ENCODE measurements around the gene SP9. TPM values are rescaled to one million over a fixed set of nuclear protein-coding genes. Genes with fewer than 3 reads are reported as not detected.
"Not testable (repeated sequence)": the region's sequence is repeated elsewhere in the genome, so short reads cannot be mapped to it uniquely, and the experiment has no call there.

SP9 gene
- total and polyA plus RNA-seq, 4 donors, result not detected

DNA sequence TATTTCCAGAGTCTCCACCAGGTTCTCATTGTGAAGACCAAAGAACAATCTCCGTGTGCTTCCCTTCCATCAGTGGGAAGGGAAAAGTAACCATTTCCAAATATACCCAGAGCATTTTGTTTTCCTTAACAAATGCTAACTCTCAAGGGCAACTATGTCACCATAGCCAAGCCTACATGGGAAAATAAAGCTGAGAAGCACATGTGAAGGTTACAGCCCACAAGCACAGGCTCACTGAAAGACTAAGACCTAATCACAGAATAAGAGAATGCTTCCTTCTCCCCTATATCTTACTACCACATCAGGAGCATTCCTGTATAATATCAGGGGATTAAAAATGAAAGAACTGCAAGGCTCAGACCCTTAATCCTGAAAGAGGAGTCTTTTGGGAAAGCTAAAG lies 28.2 kb downstream of the SP9 start:
- H3K27me3 ChIP-seq (ENCODE audit: control insufficient read depth in 3 of 3, insufficient read depth in 3 of 3, low read length in 2 of 3), result no peaks in the 10 kb centered on the region
- no peak overlapping the region for H3K27ac ChIP-seq (ENCODE audit: low read depth in 1 of 2, low read length in 1 of 2)
- H3K9me3 ChIP-seq (ENCODE audit: control insufficient read depth in 4 of 4, insufficient read depth in 3 of 4, low read length in 3 of 4), result peaks cover 0 to 3% (median 0%) of the 10 kb centered on the region in 4 donors
- 89 to 98% methylated on average over 1 of the region's 1 CpG for WGBS, 2 donors
- no peaks in the 10 kb centered on the region for H3K4me1 ChIP-seq (ENCODE audit: control insufficient read depth in 5 of 5, insufficient read depth in 5 of 5, low read length in 5 of 5)
- no peak overlapping the region for H3K4me3 ChIP-seq
- DNase-seq (no peak), ATAC-seq (ENCODE audit: insufficient read depth, low FRiP score) (no peak)
- peaks cover 8 to 28% (median 15%) of the 10 kb centered on the region in 4 donors for H3K36me3 ChIP-seq (ENCODE audit: control insufficient read depth in 4 of 4, insufficient read depth in 4 of 4, low read length in 4 of 4)
- no peak overlapping the region for H3K9ac ChIP-seq (ENCODE audit: insufficient read depth in 1 of 2, low read length in 2 of 2)
- TF ChIP-seq, protein P1, sequence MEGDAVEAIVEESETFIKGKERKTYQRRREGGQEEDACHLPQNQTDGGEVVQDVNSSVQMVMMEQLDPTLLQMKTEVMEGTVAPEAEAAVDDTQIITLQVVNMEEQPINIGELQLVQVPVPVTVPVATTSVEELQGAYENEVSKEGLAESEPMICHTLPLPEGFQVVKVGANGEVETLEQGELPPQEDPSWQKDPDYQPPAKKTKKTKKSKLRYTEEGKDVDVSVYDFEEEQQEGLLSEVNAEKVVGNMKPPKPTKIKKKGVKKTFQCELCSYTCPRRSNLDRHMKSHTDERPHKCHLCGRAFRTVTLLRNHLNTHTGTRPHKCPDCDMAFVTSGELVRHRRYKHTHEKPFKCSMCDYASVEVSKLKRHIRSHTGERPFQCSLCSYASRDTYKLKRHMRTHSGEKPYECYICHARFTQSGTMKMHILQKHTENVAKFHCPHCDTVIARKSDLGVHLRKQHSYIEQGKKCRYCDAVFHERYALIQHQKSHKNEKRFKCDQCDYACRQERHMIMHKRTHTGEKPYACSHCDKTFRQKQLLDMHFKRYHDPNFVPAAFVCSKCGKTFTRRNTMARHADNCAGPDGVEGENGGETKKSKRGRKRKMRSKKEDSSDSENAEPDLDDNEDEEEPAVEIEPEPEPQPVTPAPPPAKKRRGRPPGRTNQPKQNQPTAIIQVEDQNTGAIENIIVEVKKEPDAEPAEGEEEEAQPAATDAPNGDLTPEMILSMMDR (IDR thresholded peaks at IDR 0.05; ENCODE audit: control extremely low read depth, extremely low read depth), result no peak

DNA sequence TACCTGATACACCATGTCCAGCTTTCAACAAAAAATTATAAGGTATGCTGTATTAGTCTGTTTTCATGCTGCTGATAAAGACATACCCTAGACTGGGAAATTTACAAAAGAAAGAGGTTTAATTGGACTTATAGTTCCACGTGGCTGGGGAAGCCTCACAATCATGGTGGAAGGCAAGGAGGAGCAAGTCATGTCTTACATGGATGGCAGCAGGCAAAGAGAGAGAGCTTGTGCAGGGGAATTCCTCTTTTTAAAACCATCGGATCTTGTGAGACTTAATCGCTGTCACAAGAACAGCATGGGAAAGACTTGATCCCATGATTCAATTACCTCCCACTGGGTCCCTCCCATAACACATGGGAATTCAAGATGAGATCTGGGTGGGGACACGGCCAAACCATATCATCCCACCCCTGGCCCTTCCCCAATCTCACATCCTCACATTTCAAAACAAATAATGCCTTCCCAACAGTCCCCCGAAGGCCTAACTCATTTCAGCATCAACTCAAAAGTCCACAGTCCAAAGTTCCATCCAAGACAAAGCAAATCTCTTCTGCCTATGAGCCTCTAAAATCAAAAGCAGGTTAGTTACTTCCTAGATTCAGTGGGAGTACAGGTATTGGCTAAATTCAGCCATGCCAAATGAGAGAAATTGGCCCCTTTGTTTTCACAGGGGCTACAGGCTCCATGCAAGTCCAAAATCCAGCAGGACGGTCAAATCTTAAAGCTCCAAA lies 28.9 kb downstream of the SP9 start:
- H3K4me1 ChIP-seq (ENCODE audit: control insufficient read depth in 5 of 5, insufficient read depth in 5 of 5, low read length in 5 of 5); H3K9ac ChIP-seq (ENCODE audit: insufficient read depth in 1 of 2, low read length in 2 of 2); H3K4me3 ChIP-seq; ATAC-seq (ENCODE audit: insufficient read depth, low FRiP score); H3K9me3 ChIP-seq (ENCODE audit: control insufficient read depth in 4 of 4, insufficient read depth in 3 of 4, low read length in 3 of 4); DNase-seq; H3K27ac ChIP-seq (ENCODE audit: low read depth in 1 of 2, low read length in 1 of 2); H3K27me3 ChIP-seq (ENCODE audit: control insufficient read depth in 3 of 3, insufficient read depth in 3 of 3, low read length in 2 of 3): not testable (repeated sequence)
- WGBS, 2 donors, result 97 to 99% methylated on average over 6 of the region's 6 CpGs
- peaks cover 8 to 32% (median 18%) of the 10 kb centered on the region in 4 donors for H3K36me3 ChIP-seq (ENCODE audit: control insufficient read depth in 4 of 4, insufficient read depth in 4 of 4, low read length in 4 of 4)

DNA sequence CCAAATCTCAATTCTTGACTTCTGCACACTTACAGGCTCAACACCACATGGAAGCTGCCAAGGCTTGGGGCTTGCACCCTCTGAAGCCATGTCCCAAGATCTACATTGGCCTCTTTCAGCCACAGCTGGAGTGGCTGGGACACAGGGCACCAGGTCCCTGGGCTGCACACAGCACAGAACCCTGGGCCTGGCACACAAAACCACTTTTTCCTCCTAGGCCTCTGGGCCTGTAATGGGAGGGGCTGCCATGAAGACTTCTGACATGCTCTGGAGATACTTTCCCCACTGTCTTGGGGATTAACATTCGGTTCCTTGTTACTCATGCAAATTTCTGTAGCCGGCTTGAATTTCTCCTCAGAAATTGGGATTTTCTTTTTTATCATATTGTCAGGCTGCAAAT lies 29.9 kb downstream of the SP9 start:
- peaks cover 8 to 36% (median 23%) of the 10 kb centered on the region in 4 donors for H3K36me3 ChIP-seq (ENCODE audit: control insufficient read depth in 4 of 4, insufficient read depth in 4 of 4, low read length in 4 of 4)

DNA sequence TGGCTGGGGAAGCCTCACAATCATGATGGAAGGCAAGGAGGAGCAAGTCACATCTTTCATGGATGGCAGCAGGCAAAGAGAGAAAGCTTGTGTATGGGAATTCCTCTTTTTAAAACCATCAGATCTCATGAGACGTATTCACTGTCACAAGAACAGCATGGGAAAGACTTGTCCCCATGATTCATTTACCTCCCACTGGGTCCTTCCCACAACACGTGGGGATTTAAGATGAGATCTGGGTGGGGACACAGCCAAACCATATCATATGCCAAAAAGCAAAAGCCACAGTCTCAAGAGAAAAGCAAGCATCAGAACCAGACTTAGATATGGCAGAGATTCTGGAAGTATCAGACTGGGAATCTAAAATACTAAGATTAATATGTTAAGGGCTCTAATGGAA lies 30.8 kb downstream of the SP9 start:
- ATAC-seq (ENCODE audit: insufficient read depth, low FRiP score) (no peak), DNase-seq (no peak)
- Histone ChIP-seq H3K9me3 (ENCODE audit: control insufficient read depth in 4 of 4, insufficient read depth in 3 of 4, low read length in 3 of 4) (peaks cover 0 to 3% (median 0%) of the 10 kb centered on the region in 4 donors), H3K27ac (ENCODE audit: low read depth in 1 of 2, low read length in 1 of 2) (no peak overlapping the region), H3K4me1 (ENCODE audit: control insufficient read depth in 5 of 5, insufficient read depth in 5 of 5, low read length in 5 of 5) (no peaks in the 10 kb centered on the region), H3K36me3 (ENCODE audit: control insufficient read depth in 4 of 4, insufficient read depth in 4 of 4, low read length in 4 of 4) (peaks cover 12 to 40% (median 28%) of the 10 kb centered on the region in 4 donors), H3K4me3 (no peak overlapping the region), H3K9ac (ENCODE audit: insufficient read depth in 1 of 2, low read length in 2 of 2) (no peak overlapping the region), H3K27me3 (ENCODE audit: control insufficient read depth in 3 of 3, insufficient read depth in 3 of 3, low read length in 2 of 3) (no peaks in the 10 kb centered on the region)
- WGBS, 2 donors, result 84 to 94% methylated on average over 2 of the region's 2 CpGs
- TF ChIP-seq, protein P1 (IDR thresholded peaks at IDR 0.05; ENCODE audit: control extremely low read depth, extremely low read depth), result no peak

More for the DNA sequence above, 29.9 kb downstream of the SP9 start:
- 96 to 100% methylated on average over 2 of the region's 2 CpGs for WGBS, 2 donors
- DNase-seq (no peak), ATAC-seq (ENCODE audit: insufficient read depth, low FRiP score) (no peak)
- TF ChIP-seq, protein P1 (IDR thresholded peaks at IDR 0.05; ENCODE audit: control extremely low read depth, extremely low read depth), result no peak
- no peaks in the 10 kb centered on the region for H3K4me1 ChIP-seq (ENCODE audit: control insufficient read depth in 5 of 5, insufficient read depth in 5 of 5, low read length in 5 of 5)
- H3K27ac ChIP-seq (ENCODE audit: low read depth in 1 of 2, low read length in 1 of 2), result no peak overlapping the region
- H3K27me3 ChIP-seq (ENCODE audit: control insufficient read depth in 3 of 3, insufficient read depth in 3 of 3, low read length in 2 of 3), result no peaks in the 10 kb centered on the region
- H3K4me3 ChIP-seq, result no peak overlapping the region
- H3K9me3 ChIP-seq (ENCODE audit: control insufficient read depth in 4 of 4, insufficient read depth in 3 of 4, low read length in 3 of 4), result peaks cover 0 to 3% (median 0%) of the 10 kb centered on the region in 4 donors
- no peak overlapping the region for H3K9ac ChIP-seq (ENCODE audit: insufficient read depth in 1 of 2, low read length in 2 of 2)

All from lung (tissue), 12 donors.